Measurements from ENCODE around the gene PDIA2. TPM values are rescaled to one million over a fixed set of nuclear protein-coding genes. Genes with fewer than 3 reads are reported as not detected.

Gene PDIA2
- total RNA-seq, 1 donor from 2014 or later = not detected

- no peak for DNase-seq (ENCODE audit: low spot score)
These were observed 2.9 kb upstream of the PDIA2 start for GRCh38 chr16:280005-280460.

- no peak for DNase-seq (ENCODE audit: low spot score)
These were observed 2.4 kb upstream of the PDIA2 start, which contains the start of gene ARHGDIG for GRCh38 chr16:280552-280951. TSS of gene ARHGDIG (plus strand) at chr16:280591. CDS start at chr16:280681, 90 bp downstream.

GRCh38 chr16:280991-281659 lies 1.8 kb upstream of the PDIA2 start:
- DNase-seq (ENCODE audit: low spot score) = no peak

- DNase-seq (ENCODE audit: low spot score) = no peak
These were observed 1.2 kb upstream of the PDIA2 start for GRCh38 chr16:281660-282255.

GRCh38 chr16:282491-282890 lies 473 bp upstream of the PDIA2 start:
- DNase-seq (ENCODE audit: low spot score) = no peak

- no peak for DNase-seq (ENCODE audit: low spot score)
These were observed 1.5 kb downstream of the PDIA2 start for GRCh38 chr16:284204-285120.

- no peak for DNase-seq (ENCODE audit: low spot score)
These were observed 2.4 kb downstream of the PDIA2 start for GRCh38 chr16:285146-286055.

- no peak for DNase-seq (ENCODE audit: low spot score)
These were observed 3.7 kb downstream of the PDIA2 start for GRCh38 chr16:286491-287297.

GRCh38 chr16:287298-287811 lies 4.4 kb downstream of the PDIA2 start:
- DNase-seq (ENCODE audit: low spot score) = no peak

- no peak for DNase-seq (ENCODE audit: low spot score)
These were observed 5.3 kb downstream of the PDIA2 start for GRCh38 chr16:287981-288920.

- no peak for DNase-seq (ENCODE audit: low spot score)
These were observed 6.5 kb downstream of the PDIA2 start for GRCh38 chr16:289395-289997.

- no peak for DNase-seq (ENCODE audit: low spot score)
These were observed 7.2 kb downstream of the PDIA2 start for GRCh38 chr16:290015-290680.

GRCh38 chr16:290681-291405 lies 7.9 kb downstream of the PDIA2 start:
- no peak for DNase-seq (ENCODE audit: low spot score)

- no peak for DNase-seq (ENCODE audit: low spot score)
These were observed 8.6 kb downstream of the PDIA2 start for GRCh38 chr16:291539-291938.

GRCh38 chr16:293043-293775 lies 10.2 kb downstream of the PDIA2 start:
- no peak for DNase-seq (ENCODE audit: low spot score)

- no peak for DNase-seq (ENCODE audit: low spot score)
These were observed 13.3 kb downstream of the PDIA2 start for GRCh38 chr16:296276-296675.

All from ureter (tissue), 1 donor.